SK-N-SH (cell line): ENCODE results near the gene DNM2. TPM values are rescaled to one million over a fixed set of nuclear protein-coding genes. Genes with fewer than 3 reads are reported as not detected.

ENCODE experiments used
- CTCF ChIA-PET: fragments of 300-600, 350-600 bp; formaldehyde crosslinking; extraction: SDS; loops from one replicate; lab custom pipeline; 2021; lab: Yijun Ruan, JAX
- POLR2A ChIA-PET: fragments of 350-600 bp; sonication (Branson Sonifier 250); formaldehyde crosslinking; extraction: SDS; loops from one replicate; lab custom pipeline; 2020; ENCODE audit warnings: antibody characterized with exemption, inconsistent platforms; lab: Yijun Ruan, JAX
- DNase-seq: peaks from one replicate; pipeline ENCODE4 v3.0.0; 2012
- H2AFZ ChIP-seq: fragments of 200-600 bp; sonication (generic); 2 replicates; pipeline ENCODE4 v1.8.1; 2016; ENCODE audit warnings: antibody characterized with exemption, mild to moderate bottlenecking, low read depth
- H3F3A ChIP-seq: fragments of 200-600 bp; sonication (generic); replicated peaks from 2 replicates; pipeline ENCODE3; 2016; ENCODE audit warnings: antibody characterized with exemption, mild to moderate bottlenecking; ENCODE audit not compliant: insufficient read depth
- H3K27ac ChIP-seq, 2 experiments: fragments of 200-500 bp in 1 of 2; fragments of 200-600 bp in 1 of 2; sonication (Bioruptor generic) in 1 of 2; sonication (generic), shearing (Covaris generic) in 1 of 2; 2 replicates each; pipeline versions ENCODE4 v1.5.1 to v1.6.1; 2014 to 2016; ENCODE audit warnings: low read depth in 2 of 2, inconsistent platforms in 1 of 2, low read length in 1 of 2, mild to moderate bottlenecking in 1 of 2, mixed read lengths in 1 of 2
- H3K27me3 ChIP-seq: fragments of 200-600 bp; sonication (generic), shearing (Covaris generic); 2 replicates; pipeline ENCODE4 v1.6.1; 2016; ENCODE audit warnings: mixed run types; ENCODE audit not compliant: insufficient read depth
- H3K36me3 ChIP-seq, 2 experiments: fragments of 200-500 bp in 1 of 2; fragments of 200-600 bp in 1 of 2; sonication (Bioruptor generic) in 1 of 2; sonication (generic) in 1 of 2; replicated peaks in 1 of 2; 2 replicates each; pipeline versions ENCODE3 to v1.5.1; 2014 to 2016; ENCODE audit warnings: low read length in 1 of 2, mild to moderate bottlenecking in 1 of 2; ENCODE audit not compliant: insufficient read depth in 2 of 2, control insufficient read depth in 1 of 2
- H3K4me1 ChIP-seq, 2 experiments: fragments of 200-500 bp in 1 of 2; fragments of 200-600 bp in 1 of 2; sonication (Bioruptor generic) in 1 of 2; sonication (generic), shearing (Covaris generic) in 1 of 2; 2 replicates each; pipeline versions ENCODE4 v1.5.1 to v1.6.1; 2014 to 2016; ENCODE audit warnings: low read depth in 1 of 2, low read length in 1 of 2, mixed run types in 1 of 2; ENCODE audit not compliant: insufficient read depth in 2 of 2, control insufficient read depth in 1 of 2
- H3K4me2 ChIP-seq: fragments of 200-600 bp; sonication (generic), shearing (Covaris generic); 2 replicates; pipeline ENCODE4 v1.6.1; 2017; ENCODE audit warnings: mixed run types
- H3K4me3 ChIP-seq, 2 experiments: fragments of 200-500 bp in 1 of 2; fragments of 200-600 bp in 1 of 2; sonication (Bioruptor generic) in 1 of 2; sonication (generic), shearing (Covaris generic) in 1 of 2; 2 replicates each; pipeline versions ENCODE4 v1.5.1 to v1.8.1; 2014 to 2016; ENCODE audit warnings: low read depth in 2 of 2, inconsistent platforms in 1 of 2, low read length in 1 of 2, mild to moderate bottlenecking in 1 of 2, mixed read lengths in 1 of 2, moderate library complexity in 1 of 2
- H3K79me2 ChIP-seq: fragments of 200-600 bp; sonication (generic); 2 replicates; pipeline ENCODE4 v1.8.1; 2017; ENCODE audit warnings: mild to moderate bottlenecking; ENCODE audit not compliant: insufficient read depth
- H3K9ac ChIP-seq: fragments of 200-600 bp; sonication (generic); 2 replicates; pipeline ENCODE4 v1.6.1; 2017; ENCODE audit warnings: mixed run types
- H3K9me2 ChIP-seq: fragments of 200-600 bp; sonication (generic); 2 replicates; pipeline ENCODE4 v1.6.1; 2017; ENCODE audit warnings: mixed run types
- H3K9me3 ChIP-seq: fragments of 200-600 bp; sonication (generic); 2 replicates; pipeline ENCODE4 v1.6.1; 2017; ENCODE audit warnings: mixed run types, mild to moderate bottlenecking, moderate library complexity
- H4K20me1 ChIP-seq: fragments of 200-600 bp; sonication (generic); 2 replicates; pipeline ENCODE4 v1.6.1; 2017; ENCODE audit warnings: mild to moderate bottlenecking, mixed run types; ENCODE audit not compliant: insufficient read depth
- CHD2 ChIP-seq: fragments of 150-350 bp; IDR thresholded peaks from 2 replicates; pipeline ENCODE4 v1.6.1; 2018; ENCODE audit warnings: low read length; ENCODE audit not compliant: partially characterized antibody
- CTCF ChIP-seq: fragments of 200-600 bp; sonication (generic); IDR thresholded peaks from 2 replicates; pipeline ENCODE4 v1.6.1; 2017; ENCODE audit warnings: antibody characterized with exemption, mild to moderate bottlenecking, moderate library complexity
- EP300 ChIP-seq, 2 experiments: IDR thresholded peaks; 2 replicates each; pipeline versions ENCODE4 v1.4.0 to v1.6.1; 2012; ENCODE audit warnings: borderline replicate concordance in 1 of 2, low read depth in 1 of 2, low read length in 1 of 2
- EZH2phosphoT487 ChIP-seq: fragments of 200-600 bp; sonication (generic); IDR thresholded peaks from 2 replicates; pipeline ENCODE4 v1.6.1; 2017; ENCODE audit warnings: low read depth, mixed run types, mild to moderate bottlenecking, antibody characterized with exemption, moderate library complexity, borderline replicate concordance
- FOSL2 ChIP-seq: IDR thresholded peaks from 2 replicates; pipeline ENCODE4 v1.4.0; 2012; ENCODE audit warnings: low read depth, mild to moderate bottlenecking, moderate library complexity, borderline replicate concordance
- FOXJ3 ChIP-seq: sonication (generic); formaldehyde crosslinking; IDR thresholded peaks from 2 replicates; pipeline ENCODE4 v1.5.1; 2020; ENCODE audit warnings: mild to moderate bottlenecking, missing genetic modification reagents
- FOXM1 ChIP-seq: IDR thresholded peaks from 2 replicates; pipeline ENCODE4 v1.4.0; 2012; ENCODE audit warnings: low read depth, mild to moderate bottlenecking
- JUND ChIP-seq: IDR thresholded peaks from 2 replicates; pipeline ENCODE4 v1.4.0; 2012
- POLR2AphosphoS5 ChIP-seq: IDR thresholded peaks from 2 replicates; pipeline ENCODE4 v1.6.1; 2012; ENCODE audit warnings: low read depth, low read length
- RAD21 ChIP-seq: IDR thresholded peaks from 2 replicates; pipeline ENCODE4 v1.6.1; 2012; ENCODE audit warnings: mild to moderate bottlenecking, low read length
- RCOR1 ChIP-seq: fragments of 150-350 bp; IDR thresholded peaks from 2 replicates; pipeline ENCODE4 v1.6.1; 2017; ENCODE audit warnings: antibody characterized with exemption, low read length
- TCF12 ChIP-seq: IDR thresholded peaks from 2 replicates; pipeline ENCODE4 v1.4.0; 2012
- TEAD4 ChIP-seq: IDR thresholded peaks from 2 replicates; pipeline ENCODE4 v1.4.0; 2012; ENCODE audit warnings: mild to moderate bottlenecking, borderline replicate concordance; ENCODE audit not compliant: insufficient read depth
- WGBS: methylation state at CpG from one replicate; pipeline ENCODE4 v1.1.6; 2017; ENCODE audit warnings: low lambda C conversion rate; 5-methylcytosine and 5-hydroxymethylcytosine counted together
- polyA plus RNA-seq, 3 experiments: library from polyadenylated mRNA; depleted of rRNA; stranded (reverse); fragments of >200 nt; gene quantifications; 2 replicates each; pipeline ENCODE4 v1.2.3, GENCODE V29; 2012
- TF ChIP-seq, protein P1 (sequence below): IDR thresholded peaks from 2 replicates; pipeline ENCODE4 v1.4.0; 2012; ENCODE audit warnings: low read depth, borderline replicate concordance
- TF ChIP-seq, protein P2 (sequence below): fragments of 150-350 bp; IDR thresholded peaks from 2 replicates; pipeline ENCODE4 v1.6.1; 2017; ENCODE audit warnings: antibody characterized with exemption, low read length, low read depth, borderline replicate concordance
- TF ChIP-seq, protein P3 (sequence below): fragments of 150-350 bp; IDR thresholded peaks from 2 replicates; pipeline ENCODE4 v1.6.1; 2016; ENCODE audit warnings: mild to moderate bottlenecking, low read depth, low read length

DNM2 gene
- polyA plus RNA-seq, 1 of the 3 experiments (the other 2 are of a cell fraction): 52.5 TPM

- CTCF ChIA-PET: no interaction called here
- POLR2A ChIA-PET: no interaction called here
- Histone ChIP-seq H3K9ac (no peak overlapping the region), H3K4me2 (no peak overlapping the region), H2AFZ (no peak overlapping the region), H3K27ac (no peak overlapping the region), H3K27me3 (no peaks in the 10 kb centered on the region), H3K9me2 (no peaks in the 10 kb centered on the region), H3K4me3 (no peak overlapping the region), H3K79me2 (peaks cover 100% of the 10 kb centered on the region), H3K4me1 (no peaks in the 10 kb centered on the region; a peak in 1 of 4 replicates), H3F3A (no peaks in the 10 kb centered on the region), H3K36me3 (peaks cover 0 to 3% of the 10 kb centered on the region in 2 experiments), H3K9me3 (no peaks in the 10 kb centered on the region), H4K20me1 (peaks cover 72% of the 10 kb centered on the region)
- WGBS: 100% methylated on average over 5 of the region's 12 CpGs
- TF ChIP-seq TCF12 (no peak), TEAD4 (no peak), FOSL2 (no peak), EZH2phosphoT487 (no peak), FOXJ3 (CRISPR knock-in tag) (no peak), CTCF (no peak), RCOR1 (no peak), EP300 (IDR thresholded peaks at IDR 0.05; ENCODE audit: borderline replicate concordance in 1 of 2, low read depth in 1 of 2, low read length in 1 of 2) (no peak), RAD21 (no peak), POLR2AphosphoS5 (no peak), FOXM1 (no peak), JUND (no peak), CHD2 (no peak)
- TF ChIP-seq, protein P1, sequence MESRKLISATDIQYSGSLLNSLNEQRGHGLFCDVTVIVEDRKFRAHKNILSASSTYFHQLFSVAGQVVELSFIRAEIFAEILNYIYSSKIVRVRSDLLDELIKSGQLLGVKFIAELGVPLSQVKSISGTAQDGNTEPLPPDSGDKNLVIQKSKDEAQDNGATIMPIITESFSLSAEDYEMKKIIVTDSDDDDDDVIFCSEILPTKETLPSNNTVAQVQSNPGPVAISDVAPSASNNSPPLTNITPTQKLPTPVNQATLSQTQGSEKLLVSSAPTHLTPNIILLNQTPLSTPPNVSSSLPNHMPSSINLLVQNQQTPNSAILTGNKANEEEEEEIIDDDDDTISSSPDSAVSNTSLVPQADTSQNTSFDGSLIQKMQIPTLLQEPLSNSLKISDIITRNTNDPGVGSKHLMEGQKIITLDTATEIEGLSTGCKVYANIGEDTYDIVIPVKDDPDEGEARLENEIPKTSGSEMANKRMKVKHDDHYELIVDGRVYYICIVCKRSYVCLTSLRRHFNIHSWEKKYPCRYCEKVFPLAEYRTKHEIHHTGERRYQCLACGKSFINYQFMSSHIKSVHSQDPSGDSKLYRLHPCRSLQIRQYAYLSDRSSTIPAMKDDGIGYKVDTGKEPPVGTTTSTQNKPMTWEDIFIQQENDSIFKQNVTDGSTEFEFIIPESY: no peak
- TF ChIP-seq, protein P2, sequence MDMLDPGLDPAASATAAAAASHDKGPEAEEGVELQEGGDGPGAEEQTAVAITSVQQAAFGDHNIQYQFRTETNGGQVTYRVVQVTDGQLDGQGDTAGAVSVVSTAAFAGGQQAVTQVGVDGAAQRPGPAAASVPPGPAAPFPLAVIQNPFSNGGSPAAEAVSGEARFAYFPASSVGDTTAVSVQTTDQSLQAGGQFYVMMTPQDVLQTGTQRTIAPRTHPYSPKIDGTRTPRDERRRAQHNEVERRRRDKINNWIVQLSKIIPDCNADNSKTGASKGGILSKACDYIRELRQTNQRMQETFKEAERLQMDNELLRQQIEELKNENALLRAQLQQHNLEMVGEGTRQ: no peak
- TF ChIP-seq, protein P3, sequence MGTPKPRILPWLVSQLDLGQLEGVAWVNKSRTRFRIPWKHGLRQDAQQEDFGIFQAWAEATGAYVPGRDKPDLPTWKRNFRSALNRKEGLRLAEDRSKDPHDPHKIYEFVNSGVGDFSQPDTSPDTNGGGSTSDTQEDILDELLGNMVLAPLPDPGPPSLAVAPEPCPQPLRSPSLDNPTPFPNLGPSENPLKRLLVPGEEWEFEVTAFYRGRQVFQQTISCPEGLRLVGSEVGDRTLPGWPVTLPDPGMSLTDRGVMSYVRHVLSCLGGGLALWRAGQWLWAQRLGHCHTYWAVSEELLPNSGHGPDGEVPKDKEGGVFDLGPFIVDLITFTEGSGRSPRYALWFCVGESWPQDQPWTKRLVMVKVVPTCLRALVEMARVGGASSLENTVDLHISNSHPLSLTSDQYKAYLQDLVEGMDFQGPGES: no peak
- DNase-seq: no peak
Measured at GRCh38 chr19:10730932-10731331, 13.1 kb downstream of the DNM2 start.
